HG03469 (cell line): ENCODE data around the gene RBM24.

ENCODE experiments used
- ATAC-seq: cut with Tn5 transposase; IDR thresholded peaks from one replicate; pipeline ENCODE4 v1.9.1; 2021; ENCODE audit warnings: mild to moderate bottlenecking, moderate library complexity, moderate number of reproducible peaks; ENCODE audit not compliant: unreplicated experiment

The RBM24 gene

GRCh38 chr6:17341117-17341805 is 60.1 kb downstream of the RBM24 start:
- ATAC-seq, result no peak

- ATAC-seq, result no peak
These were observed 60.7 kb downstream of the RBM24 start for GRCh38 chr6:17341891-17342290.

DNA sequence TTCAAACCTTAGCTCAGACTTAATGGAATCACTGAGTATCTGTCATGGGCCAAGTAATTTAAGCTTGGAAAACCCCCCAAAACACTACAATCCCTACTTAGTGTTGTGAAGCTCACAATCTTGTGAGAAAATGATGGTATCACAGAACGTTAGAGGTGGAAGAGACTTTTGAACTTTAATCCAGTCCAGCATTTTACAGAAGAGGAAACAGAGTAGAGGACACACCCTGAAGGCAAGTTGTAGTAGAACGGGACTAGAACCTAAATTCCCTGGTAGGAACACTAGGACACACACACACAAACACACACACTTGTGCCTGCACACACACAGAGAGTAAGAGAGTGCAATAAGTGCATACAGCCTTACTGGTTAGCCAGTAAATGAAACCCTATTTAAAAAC is 62.1 kb downstream of the RBM24 start:
- no peak for ATAC-seq
